Nephron (organoid): ENCODE measurements around the gene DAPP1.
"Not testable (repeated sequence)": the region's sequence is repeated elsewhere in the genome, so short reads cannot be mapped to it uniquely, and the experiment has no call there.

Source experiments
- H3K27ac Mint-ChIP-seq, 3 experiments: 2 replicates each; pipeline ENCODE4 v1.8.0; 2020; ENCODE audit warnings: mixed read lengths in 3 of 3, mild to moderate bottlenecking in 2 of 3, moderate library complexity in 1 of 3
- H3K27me3 Mint-ChIP-seq: 2 replicates; pipeline ENCODE4 v1.8.0; 2021; ENCODE audit warnings: low read depth, mild to moderate bottlenecking, moderate library complexity, mixed read lengths
- H3K36me3 Mint-ChIP-seq: 2 replicates; pipeline ENCODE4 v1.8.0; 2020; ENCODE audit warnings: low read depth, mixed read lengths
- H3K4me1 Mint-ChIP-seq: 2 replicates; pipeline ENCODE4 v1.8.0; 2020; ENCODE audit warnings: mixed read lengths
- H3K4me3 Mint-ChIP-seq, 3 experiments: 2 replicates each; pipeline ENCODE4 v1.8.0; 2020; ENCODE audit warnings: mild to moderate bottlenecking in 3 of 3, mixed read lengths in 3 of 3, moderate library complexity in 2 of 3
- H3K9me3 Mint-ChIP-seq: 2 replicates; pipeline ENCODE4 v1.8.0; 2020; ENCODE audit warnings: mixed read lengths
- TF ChIP-seq, protein P1 (sequence below), 3 experiments: fragments of 200-600 bp; sonication (generic); IDR thresholded peaks; one replicate each; pipeline ENCODE4 v1.5.0; 2021; ENCODE audit warnings: antibody characterized with exemption in 3 of 3; ENCODE audit not compliant: unreplicated experiment in 3 of 3

Gene DAPP1

DNA sequence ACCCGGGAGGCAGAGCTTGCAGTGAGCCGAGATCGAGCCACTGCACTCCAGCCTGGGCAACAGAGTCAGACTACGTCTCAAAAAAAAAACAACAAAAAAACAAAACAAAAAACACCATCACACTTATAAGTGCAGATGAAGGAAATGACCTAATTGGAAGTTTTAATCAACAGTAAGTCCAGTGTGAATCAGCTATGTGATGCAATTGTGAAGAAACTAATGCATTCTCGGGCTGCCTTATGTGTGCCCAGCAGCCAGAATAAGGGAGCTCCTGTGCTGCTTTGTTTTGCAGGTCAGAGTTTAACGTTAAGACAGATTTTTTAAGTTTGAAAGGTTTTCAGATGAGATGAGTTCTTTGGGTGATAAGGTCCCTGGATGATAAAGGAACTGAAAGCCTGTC is 10.8 kb downstream of the DAPP1 start:
- no peaks in the 10 kb centered on the region for H3K36me3 Mint-ChIP-seq
- no peak overlapping the region for H3K27ac Mint-ChIP-seq
- no peak overlapping the region for H3K4me3 Mint-ChIP-seq
- no peaks in the 10 kb centered on the region for H3K27me3 Mint-ChIP-seq
- no peaks in the 10 kb centered on the region for H3K9me3 Mint-ChIP-seq
- TF ChIP-seq, protein P1, sequence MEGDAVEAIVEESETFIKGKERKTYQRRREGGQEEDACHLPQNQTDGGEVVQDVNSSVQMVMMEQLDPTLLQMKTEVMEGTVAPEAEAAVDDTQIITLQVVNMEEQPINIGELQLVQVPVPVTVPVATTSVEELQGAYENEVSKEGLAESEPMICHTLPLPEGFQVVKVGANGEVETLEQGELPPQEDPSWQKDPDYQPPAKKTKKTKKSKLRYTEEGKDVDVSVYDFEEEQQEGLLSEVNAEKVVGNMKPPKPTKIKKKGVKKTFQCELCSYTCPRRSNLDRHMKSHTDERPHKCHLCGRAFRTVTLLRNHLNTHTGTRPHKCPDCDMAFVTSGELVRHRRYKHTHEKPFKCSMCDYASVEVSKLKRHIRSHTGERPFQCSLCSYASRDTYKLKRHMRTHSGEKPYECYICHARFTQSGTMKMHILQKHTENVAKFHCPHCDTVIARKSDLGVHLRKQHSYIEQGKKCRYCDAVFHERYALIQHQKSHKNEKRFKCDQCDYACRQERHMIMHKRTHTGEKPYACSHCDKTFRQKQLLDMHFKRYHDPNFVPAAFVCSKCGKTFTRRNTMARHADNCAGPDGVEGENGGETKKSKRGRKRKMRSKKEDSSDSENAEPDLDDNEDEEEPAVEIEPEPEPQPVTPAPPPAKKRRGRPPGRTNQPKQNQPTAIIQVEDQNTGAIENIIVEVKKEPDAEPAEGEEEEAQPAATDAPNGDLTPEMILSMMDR (IDR thresholded peaks at IDR 0.05; ENCODE audit: unreplicated experiment in 3 of 3), result no peak
- H3K4me1 Mint-ChIP-seq, result no peaks in the 10 kb centered on the region

DNA sequence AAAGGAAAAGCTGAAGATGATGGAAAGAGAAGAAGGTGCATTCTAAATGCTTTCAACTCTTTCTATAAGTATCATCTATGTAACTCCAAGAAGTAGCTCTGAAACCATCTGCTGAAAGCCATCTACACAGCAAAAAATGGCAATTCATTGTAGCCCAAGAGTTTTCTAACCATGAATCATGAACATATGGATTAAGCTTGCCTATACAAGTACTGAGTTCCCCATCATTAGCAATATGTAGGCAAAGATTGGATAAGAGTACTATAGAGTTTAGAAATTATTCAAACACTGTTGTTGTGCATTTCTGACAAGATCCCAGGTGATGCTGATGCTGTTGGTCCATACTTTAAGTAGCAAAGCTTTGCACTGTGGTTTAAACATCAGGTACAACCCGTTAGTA is 11.2 kb downstream of the DAPP1 start:
- no peaks in the 10 kb centered on the region for H3K9me3 Mint-ChIP-seq
- no peaks in the 10 kb centered on the region for H3K36me3 Mint-ChIP-seq
- H3K27me3 Mint-ChIP-seq, result no peaks in the 10 kb centered on the region
- H3K27ac Mint-ChIP-seq, result no peak overlapping the region
- TF ChIP-seq, protein P1 (IDR thresholded peaks at IDR 0.05; ENCODE audit: unreplicated experiment in 3 of 3), result no peak
- no peak overlapping the region for H3K4me3 Mint-ChIP-seq
- H3K4me1 Mint-ChIP-seq, result no peaks in the 10 kb centered on the region

DNA sequence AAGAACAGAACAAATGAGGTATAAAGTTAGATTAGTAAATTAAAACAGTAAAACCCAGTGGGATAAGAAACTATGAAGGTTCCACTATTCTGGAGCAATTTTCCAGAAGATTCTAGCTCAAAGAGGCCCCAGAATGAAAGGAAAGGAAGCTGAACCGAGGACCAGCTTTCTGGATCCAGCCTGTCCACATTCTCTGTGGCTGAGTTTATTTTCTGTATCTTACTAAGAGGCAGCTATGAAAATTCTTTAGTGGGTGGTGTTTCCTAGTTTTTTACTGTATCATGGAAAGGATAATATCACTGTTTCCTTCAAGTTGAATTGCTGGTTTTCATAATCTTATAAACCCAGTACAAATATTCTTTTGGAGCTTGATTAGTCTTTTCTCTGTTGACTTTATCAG is 11.8 kb downstream of the DAPP1 start:
- H3K27me3 Mint-ChIP-seq, result no peaks in the 10 kb centered on the region
- no peaks in the 10 kb centered on the region for H3K4me1 Mint-ChIP-seq
- H3K36me3 Mint-ChIP-seq, result no peaks in the 10 kb centered on the region
- no peak overlapping the region for H3K27ac Mint-ChIP-seq
- no peaks in the 10 kb centered on the region for H3K9me3 Mint-ChIP-seq
- TF ChIP-seq, protein P1 (IDR thresholded peaks at IDR 0.05; ENCODE audit: unreplicated experiment in 3 of 3), result no peak
- no peak overlapping the region for H3K4me3 Mint-ChIP-seq

DNA sequence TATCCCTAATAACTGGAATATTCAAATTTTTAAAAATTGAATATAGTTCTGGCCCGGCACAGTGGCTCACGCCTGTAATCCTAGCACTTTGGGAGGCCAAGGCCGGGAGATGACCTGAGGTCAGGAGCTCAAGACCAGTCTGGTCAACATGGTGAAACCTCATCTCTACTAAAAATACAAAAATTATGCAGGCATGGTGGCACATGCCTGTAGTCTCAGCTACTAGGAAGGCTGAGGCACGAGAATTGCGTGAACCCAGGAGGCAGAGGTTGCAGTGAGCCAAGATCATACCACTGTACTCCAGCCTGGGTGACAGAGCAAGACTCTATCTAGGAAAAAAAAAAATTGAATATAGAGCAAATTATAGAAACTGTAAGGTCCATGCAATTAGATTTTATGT is 13.4 kb downstream of the DAPP1 start:
- not testable (repeated sequence) for H3K27me3 Mint-ChIP-seq, H3K36me3 Mint-ChIP-seq, H3K27ac Mint-ChIP-seq, H3K9me3 Mint-ChIP-seq, H3K4me1 Mint-ChIP-seq, H3K4me3 Mint-ChIP-seq

DNA sequence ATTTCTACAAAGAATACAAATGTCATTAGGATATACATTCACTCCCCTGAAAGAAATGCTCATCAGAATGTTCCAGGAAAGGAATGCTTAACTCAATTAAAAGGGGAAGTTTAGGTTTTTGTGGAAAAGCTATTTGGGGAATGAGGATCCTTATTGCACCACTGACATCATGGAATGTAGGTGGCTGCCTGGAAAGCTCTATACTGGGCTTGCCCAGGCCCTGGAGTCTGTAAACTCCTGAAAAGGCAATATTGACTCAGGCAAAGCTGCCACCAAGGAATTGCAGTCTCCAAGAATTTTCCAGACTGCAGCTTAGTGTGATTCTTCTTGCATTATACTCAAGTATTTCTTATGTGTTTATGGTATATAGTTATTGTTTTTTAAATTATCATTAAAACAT is 15.7 kb downstream of the DAPP1 start:
- Mint-ChIP-seq H3K9me3 (no peaks in the 10 kb centered on the region), H3K27me3 (no peaks in the 10 kb centered on the region), H3K36me3 (no peaks in the 10 kb centered on the region), H3K27ac (peak overlapping the region in 1 of 3 experiments; percentile 38), H3K4me1 (no peaks in the 10 kb centered on the region), H3K4me3 (no peak overlapping the region)
- TF ChIP-seq, protein P1 (IDR thresholded peaks at IDR 0.05; ENCODE audit: unreplicated experiment in 3 of 3), result no peak

DNA sequence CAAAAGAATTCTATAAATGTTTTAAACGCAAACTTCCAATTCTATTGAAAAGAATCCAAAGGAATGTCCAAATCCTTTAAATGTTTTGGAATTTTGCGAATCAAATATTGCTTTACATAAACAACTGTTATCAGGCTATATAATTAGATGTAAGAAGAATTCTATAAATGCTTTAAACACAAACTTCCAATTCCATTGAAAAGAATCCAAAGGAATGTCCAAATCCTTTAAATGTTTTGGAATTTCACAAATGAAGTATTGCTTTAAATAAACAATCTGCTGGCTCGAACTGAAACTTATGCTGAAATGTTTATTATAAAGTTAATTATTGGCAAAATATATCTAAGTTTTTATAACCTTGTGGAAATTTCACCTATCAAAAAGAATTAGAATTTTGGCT is 16.1 kb downstream of the DAPP1 start:
- Mint-ChIP-seq H3K27me3 (no peaks in the 10 kb centered on the region), H3K9me3 (no peaks in the 10 kb centered on the region), H3K4me1 (no peaks in the 10 kb centered on the region), H3K27ac (no peak overlapping the region), H3K36me3 (no peaks in the 10 kb centered on the region), H3K4me3 (no peak overlapping the region)
- TF ChIP-seq, protein P1 (IDR thresholded peaks at IDR 0.05; ENCODE audit: unreplicated experiment in 3 of 3), result no peak
